Neuronal stem cell (in vitro differentiated cells): Measurements from ENCODE around the gene HYAL1.

ENCODE experiments used
- DNase-seq: peaks from one replicate; pipeline ENCODE4 v3.0.0-alpha.2; 2013; ENCODE audit warnings: low spot score
- H2AFZ ChIP-seq: one replicate; pipeline ENCODE4 v1.6.1; 2013; ENCODE audit warnings: mild to moderate bottlenecking, low read length, inconsistent platforms
- H2AK5ac ChIP-seq: 2 replicates; pipeline ENCODE4 v1.6.1; 2013; ENCODE audit warnings: low read depth, mild to moderate bottlenecking, inconsistent platforms, low read length, moderate library complexity, mixed read lengths
- H2BK120ac ChIP-seq: 2 replicates; pipeline ENCODE4 v1.6.1; 2013; ENCODE audit warnings: low read depth, mild to moderate bottlenecking, inconsistent platforms, low read length, moderate library complexity, mixed read lengths
- H2BK12ac ChIP-seq: one replicate; pipeline ENCODE4 v1.6.1; 2013; ENCODE audit warnings: low read length, inconsistent platforms
- H2BK15ac ChIP-seq: 2 replicates; pipeline ENCODE4 v1.6.1; 2013; ENCODE audit warnings: mild to moderate bottlenecking, low read length, inconsistent platforms, mixed read lengths
- H2BK5ac ChIP-seq: one replicate; pipeline ENCODE4 v1.6.1; 2013; ENCODE audit warnings: inconsistent platforms, mild to moderate bottlenecking, low read length, moderate library complexity
- H3K14ac ChIP-seq: one replicate; pipeline ENCODE4 v1.6.1; 2013; ENCODE audit warnings: low read length, inconsistent platforms
- H3K18ac ChIP-seq: 2 replicates; pipeline ENCODE4 v1.6.1; 2013; ENCODE audit warnings: low read length, inconsistent platforms
- H3K23ac ChIP-seq: 2 replicates; pipeline ENCODE4 v1.6.1; 2013; ENCODE audit warnings: low read depth, mild to moderate bottlenecking, mixed read lengths, low read length, inconsistent platforms; ENCODE audit not compliant: poor library complexity
- H3K27ac ChIP-seq: replicated peaks from 3 replicates; pipeline ENCODE4 v1.5.1; 2013; ENCODE audit warnings: low read length, inconsistent platforms
- H3K27me3 ChIP-seq, 3 experiments: 2 replicates each; pipeline ENCODE4 v1.6.1; 2013; ENCODE audit warnings: low read length in 3 of 3, mild to moderate bottlenecking in 2 of 3, inconsistent platforms in 1 of 3, low read depth in 1 of 3, mixed read lengths in 1 of 3, moderate library complexity in 1 of 3; ENCODE audit not compliant: control insufficient read depth in 3 of 3, insufficient read depth in 3 of 3
- H3K36me3 ChIP-seq, 2 donors: replicated peaks in 1 of 2; 2 replicates each; pipeline ENCODE4 v1.6.1; 2013; ENCODE audit warnings: low read length in 2 of 2; ENCODE audit not compliant: control insufficient read depth in 2 of 2, insufficient read depth in 2 of 2
- H3K4ac ChIP-seq: 2 replicates; pipeline ENCODE4 v1.6.1; 2013; ENCODE audit warnings: inconsistent platforms, mild to moderate bottlenecking, low read length, moderate library complexity
- H3K4me1 ChIP-seq, 2 donors: 1 replicate in 1 of 2; 2 replicates in 1 of 2; pipeline ENCODE4 v1.6.1; 2013; ENCODE audit warnings: low read length in 2 of 2, low read depth in 1 of 2; ENCODE audit not compliant: control insufficient read depth in 2 of 2, insufficient read depth in 1 of 2
- H3K4me2 ChIP-seq: one replicate; pipeline ENCODE4 v1.6.1; 2013; ENCODE audit warnings: mild to moderate bottlenecking, low read length, inconsistent platforms; ENCODE audit not compliant: insufficient read depth, poor library complexity, severe bottlenecking
- H3K4me3 ChIP-seq, 2 donors: 2 replicates each; pipeline ENCODE4 v1.5.1; 2013; ENCODE audit warnings: low read length in 2 of 2, mild to moderate bottlenecking in 2 of 2, inconsistent platforms in 1 of 2, moderate library complexity in 1 of 2
- H3K79me1 ChIP-seq: one replicate; pipeline ENCODE4 v1.6.1; 2013; ENCODE audit warnings: low read depth, mild to moderate bottlenecking, inconsistent platforms, low read length, moderate library complexity
- H3K9ac ChIP-seq: one replicate; pipeline ENCODE4 v1.6.1; 2013; ENCODE audit warnings: mild to moderate bottlenecking, low read depth, low read length, inconsistent platforms; ENCODE audit not compliant: poor library complexity
- H3K9me3 ChIP-seq, 2 donors: replicated peaks in 1 of 2; 2 replicates each; pipeline versions ENCODE3 to v1.6.1; 2013; ENCODE audit warnings: low read length in 2 of 2, mild to moderate bottlenecking in 2 of 2, inconsistent platforms in 1 of 2, low read depth in 1 of 2, mixed read lengths in 1 of 2, moderate library complexity in 1 of 2; ENCODE audit not compliant: control insufficient read depth in 2 of 2, insufficient read depth in 1 of 2
- H4K8ac ChIP-seq: one replicate; pipeline ENCODE4 v1.6.1; 2013; ENCODE audit warnings: low read depth, mild to moderate bottlenecking, inconsistent platforms, low read length, moderate library complexity
- H4K91ac ChIP-seq: one replicate; pipeline ENCODE4 v1.6.1; 2013; ENCODE audit warnings: low read length, low read depth, mild to moderate bottlenecking, inconsistent platforms; ENCODE audit not compliant: poor library complexity
- WGBS, 2 donors: extraction: QIAGEN DNeasy Blood & Tissue Kit; methylation state at CpG; one replicate each; pipeline ENCODE4 v1.1.7; 2013; ENCODE audit warnings: missing lambda C conversion rate in 2 of 2, mixed read lengths in 1 of 2; ENCODE audit not compliant: insufficient read length in 2 of 2, insufficient replicate concordance in 1 of 2; ENCODE audit errors: extremely low coverage in 2 of 2; 5-methylcytosine and 5-hydroxymethylcytosine counted together

The HYAL1 gene

DNA sequence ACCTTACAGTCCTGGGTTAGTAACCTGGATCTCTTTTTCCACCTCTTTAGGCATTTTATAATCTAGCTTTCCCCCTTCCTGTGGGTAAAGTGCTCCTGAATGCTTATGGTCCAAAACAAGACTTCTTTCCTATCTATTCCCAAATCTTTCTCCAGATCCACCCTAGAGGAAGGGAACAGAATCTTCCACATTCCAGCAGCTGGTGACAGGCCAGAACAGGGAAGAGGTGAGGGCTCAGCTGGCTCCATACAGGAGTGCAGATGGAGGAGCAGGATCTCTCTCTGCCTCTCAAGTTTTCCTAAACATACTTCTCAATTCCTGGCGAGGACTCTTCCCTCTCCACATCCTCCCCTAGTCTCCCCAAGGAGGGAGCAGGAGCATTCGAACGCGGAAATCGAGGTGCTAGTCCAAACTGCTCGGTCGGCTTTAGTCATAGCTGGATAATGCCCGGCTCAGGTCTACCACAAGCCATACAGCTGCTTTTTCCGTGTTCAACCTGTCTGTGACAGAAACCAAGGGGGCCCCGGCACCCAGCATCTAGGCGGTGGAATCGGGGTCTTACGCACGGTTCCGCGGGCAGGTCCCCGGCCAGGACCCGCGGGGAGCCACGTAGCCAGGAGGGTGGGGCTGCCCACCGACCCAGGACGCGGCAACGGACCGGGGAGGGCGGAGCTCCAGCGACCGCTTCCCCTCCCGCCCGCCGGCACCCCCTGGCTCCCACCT lies 33.2 kb upstream of the HYAL1 start:
- peak overlapping the region; percentile 94 for H2AFZ ChIP-seq
- H3K9me3 ChIP-seq, result peaks cover 2 to 6% of the 10 kb centered on the region in 2 donors
- peaks cover 13 to 37% of the 10 kb centered on the region in 2 donors for H3K36me3 ChIP-seq
- peaks cover 13 to 14% of the 10 kb centered on the region in 2 donors for H3K4me1 ChIP-seq
- no peak overlapping the region for H4K8ac ChIP-seq
- H3K79me1 ChIP-seq, result peaks cover 10% of the 10 kb centered on the region
- peaks cover 15 to 32% (median 26%) of the 10 kb centered on the region in 3 experiments for H3K27me3 ChIP-seq
- no peak overlapping the region for H2BK120ac ChIP-seq
- H3K14ac ChIP-seq, result no peak overlapping the region
- H2BK15ac ChIP-seq, result peak overlapping the region; percentile 72
- WGBS, 2 donors, result no CpG with 5 or more reads among the region's 31 CpGs
- peak overlapping the region; percentile 93 for H2BK5ac ChIP-seq
- H3K27ac ChIP-seq, result peak overlapping the region; percentile 92
- H3K4me2 ChIP-seq, result peak overlapping the region; percentile 92
- H3K9ac ChIP-seq, result peak overlapping the region; percentile 98
- H2AK5ac ChIP-seq, result peak overlapping the region; percentile 89
- H3K18ac ChIP-seq, result peak overlapping the region; percentile 99
- DNase-seq, result no peak
- H2BK12ac ChIP-seq, result peak overlapping the region; percentile 91
- no peak overlapping the region for H4K91ac ChIP-seq
- peak overlapping the region; percentile 89 for H3K23ac ChIP-seq
- peak overlapping the region; percentile 61 to 95 for H3K4me3 ChIP-seq
- peak overlapping the region; percentile 30 for H3K4ac ChIP-seq

DNA sequence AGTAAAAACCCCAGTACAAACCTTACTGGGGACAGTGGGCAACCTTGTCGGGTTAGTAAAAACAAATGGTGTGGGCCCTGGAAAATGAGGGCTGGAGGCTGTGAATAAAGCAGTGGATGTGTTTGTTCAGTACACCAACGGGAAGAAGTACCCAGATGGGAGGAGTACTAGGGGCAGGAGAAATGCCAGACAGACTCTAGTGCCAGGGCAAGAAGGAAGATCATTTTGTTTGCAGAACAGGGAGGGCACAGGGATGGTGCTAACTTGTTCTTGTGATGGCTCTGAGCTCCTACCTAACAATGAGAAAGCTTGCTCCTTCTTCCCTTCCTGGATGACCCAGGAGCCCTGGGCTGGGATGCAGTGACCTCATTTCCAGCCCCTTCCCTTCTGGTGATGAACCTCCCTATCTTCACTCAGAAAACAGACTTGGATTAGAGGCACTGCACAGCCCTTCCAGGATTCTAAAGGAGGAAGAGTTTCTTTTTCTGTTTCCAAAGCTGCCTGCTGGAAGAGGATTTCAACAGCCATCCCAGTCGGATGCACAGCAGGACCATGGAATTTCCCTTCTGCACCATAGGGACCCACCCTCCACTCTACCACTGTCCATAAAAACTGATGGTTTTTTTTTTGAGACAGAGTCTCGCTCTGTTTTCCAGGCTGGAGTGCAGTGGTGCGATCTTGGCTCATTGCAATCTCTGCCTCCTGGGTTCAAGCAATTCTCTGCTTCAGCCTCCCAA lies 31.1 kb upstream of the HYAL1 start:
- WGBS, 2 donors, result no CpG with 5 or more reads among the region's 5 CpGs
- Histone ChIP-seq H2BK5ac (no peak overlapping the region), H4K8ac (no peak overlapping the region), H3K4ac (no peak overlapping the region), H3K4me2 (no peak overlapping the region), H3K14ac (no peak overlapping the region), H2BK15ac (no peak overlapping the region), H2BK120ac (no peak overlapping the region), H3K4me1 (peaks cover 10 to 14% of the 10 kb centered on the region in 2 donors), H3K27ac (no peak overlapping the region), H2BK12ac (no peak overlapping the region), H4K91ac (no peak overlapping the region), H3K18ac (no peak overlapping the region), H3K23ac (no peak overlapping the region), H3K9me3 (no peaks in the 10 kb centered on the region), H3K9ac (peak overlapping the region; percentile 26), H3K27me3 (peaks cover 0 to 11% (median 5%) of the 10 kb centered on the region in 3 experiments), H3K36me3 (peaks cover 33 to 58% of the 10 kb centered on the region in 2 donors), H2AFZ (no peak overlapping the region), H3K4me3 (no peak overlapping the region), H2AK5ac (no peak overlapping the region), H3K79me1 (peaks cover 10% of the 10 kb centered on the region)
- no peak for DNase-seq

DNA sequence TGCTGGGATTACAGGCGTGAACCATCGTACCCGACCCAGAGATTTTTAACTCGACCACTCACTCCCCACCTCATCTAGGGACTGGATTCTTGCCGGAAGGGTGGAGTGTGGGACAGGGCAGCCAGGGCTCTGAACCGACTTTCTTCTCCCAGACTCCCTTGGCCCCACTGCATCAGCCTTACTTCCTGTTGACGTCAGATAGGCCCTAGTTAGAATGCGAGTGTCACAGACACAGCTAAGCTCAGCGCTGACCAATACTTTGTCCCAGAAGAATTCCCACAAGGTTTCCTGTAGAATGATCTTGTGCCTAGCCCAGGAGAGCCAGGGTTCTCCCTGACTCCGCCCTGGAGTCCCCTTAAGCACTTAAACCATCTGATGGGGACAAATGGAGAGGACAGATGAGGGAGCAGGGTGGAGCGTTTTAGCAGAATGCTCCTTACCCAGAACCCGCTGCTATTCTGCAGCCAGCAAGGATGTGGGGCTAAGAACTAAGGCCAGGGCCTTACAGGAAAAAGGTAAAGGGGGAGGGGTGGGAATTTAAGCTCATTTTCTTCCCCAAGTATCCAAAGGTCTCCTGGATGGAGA lies 30.5 kb upstream of the HYAL1 start:
- Histone ChIP-seq H2BK12ac (no peak overlapping the region), H2AFZ (no peak overlapping the region), H3K9ac (no peak overlapping the region), H3K9me3 (no peaks in the 10 kb centered on the region), H2BK5ac (no peak overlapping the region), H3K79me1 (peaks cover 10% of the 10 kb centered on the region), H3K4me2 (no peak overlapping the region), H3K14ac (no peak overlapping the region), H3K4me3 (no peak overlapping the region), H3K4me1 (peaks cover 10 to 14% of the 10 kb centered on the region in 2 donors), H3K27ac (no peak overlapping the region), H3K27me3 (peaks cover 0 to 5% (median 2%) of the 10 kb centered on the region in 3 experiments), H3K23ac (no peak overlapping the region), H3K36me3 (peaks cover 36 to 62% of the 10 kb centered on the region in 2 donors), H2BK120ac (no peak overlapping the region), H3K4ac (no peak overlapping the region), H4K8ac (no peak overlapping the region), H2AK5ac (no peak overlapping the region), H2BK15ac (no peak overlapping the region), H3K18ac (no peak overlapping the region), H4K91ac (no peak overlapping the region)
- WGBS, 2 donors, result no CpG with 5 or more reads among the region's 12 CpGs
- no peak for DNase-seq
